GM18858 (cell line): ENCODE data around the gene DGCR8.
A peak's percentile ranks its signal among the peaks of the same experiment; 100 is the strongest.

ENCODE experiments used
- ATAC-seq: cut with Tn5 transposase; IDR thresholded peaks from one replicate; pipeline ENCODE4 v1.9.1; 2021; ENCODE audit not compliant: unreplicated experiment

DGCR8 gene

DNA sequence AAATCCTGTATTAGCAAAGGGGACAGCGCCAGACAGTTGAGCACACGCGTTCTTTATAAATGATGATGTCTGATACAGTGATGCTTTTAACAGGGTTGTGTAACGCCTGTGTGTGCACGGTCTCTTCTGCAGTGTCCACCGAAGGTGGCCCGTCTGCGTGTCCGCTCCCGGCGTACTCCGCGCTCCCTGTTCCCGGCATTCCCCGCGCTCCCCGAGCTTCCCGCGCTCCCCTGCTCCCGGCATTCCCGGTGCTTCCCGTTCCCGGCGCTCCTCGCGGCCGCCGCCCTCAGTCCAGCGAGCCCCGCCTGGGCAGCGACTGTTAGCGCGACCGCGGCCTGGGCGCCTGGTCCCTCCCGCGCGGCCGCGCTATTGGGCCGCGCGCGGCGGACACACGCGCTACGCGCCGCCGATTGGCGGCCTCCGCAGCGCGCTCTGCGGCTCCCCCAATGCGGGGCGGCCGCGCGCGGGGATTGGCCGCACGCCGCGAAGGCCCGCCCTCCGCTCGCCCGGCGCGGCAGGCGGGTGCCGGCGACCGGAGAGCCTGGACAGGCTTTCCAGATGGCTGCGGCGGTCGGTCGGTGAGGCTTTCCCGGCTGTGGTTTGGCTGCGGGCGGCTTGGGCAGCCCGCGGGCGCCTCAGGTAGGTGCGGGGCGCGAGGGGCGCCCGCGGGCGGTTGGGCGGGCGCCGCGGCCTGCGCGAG is at the start of gene DGCR8:
Gene DGCR8 (plus strand): TSS at position 497 of the 700 bp plus-strand sequence. CDS start 5,723 bp downstream, outside the sequence.
- ATAC-seq = peak; percentile 58

DNA sequence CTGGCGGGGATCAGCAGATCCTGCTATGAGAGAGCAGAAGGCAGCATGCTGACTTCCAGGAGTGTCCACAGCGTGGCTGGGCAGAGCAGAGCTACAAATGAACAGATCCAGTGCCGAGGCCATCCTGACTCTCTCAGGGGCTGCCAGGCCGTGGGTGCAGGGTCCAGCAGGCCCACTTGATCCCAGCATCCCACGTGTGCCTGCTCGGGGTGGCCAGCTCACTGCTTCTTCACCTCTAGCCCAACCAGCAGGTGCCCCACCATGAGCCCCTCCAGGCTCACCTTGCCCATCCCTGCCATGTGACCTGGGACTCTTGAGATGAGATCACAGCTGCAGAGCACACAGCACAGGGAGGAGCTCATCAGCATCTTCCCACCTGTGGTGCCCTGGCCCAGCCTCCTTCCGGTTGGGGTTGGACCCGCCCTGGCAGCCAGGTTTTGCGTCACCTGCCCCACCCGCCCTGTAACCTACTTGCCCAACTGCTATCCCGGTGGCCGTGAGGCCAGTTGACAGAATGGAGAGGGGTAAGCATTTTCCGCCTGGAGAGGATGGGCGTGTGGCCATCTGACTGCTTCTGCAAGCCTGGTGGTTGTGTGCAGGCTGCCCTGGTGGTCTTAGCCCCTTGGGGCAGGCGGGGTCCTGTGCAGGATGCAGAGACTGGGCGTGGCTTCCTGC is 48.2 kb upstream of the DGCR8 start:
- ATAC-seq = no peak

DNA sequence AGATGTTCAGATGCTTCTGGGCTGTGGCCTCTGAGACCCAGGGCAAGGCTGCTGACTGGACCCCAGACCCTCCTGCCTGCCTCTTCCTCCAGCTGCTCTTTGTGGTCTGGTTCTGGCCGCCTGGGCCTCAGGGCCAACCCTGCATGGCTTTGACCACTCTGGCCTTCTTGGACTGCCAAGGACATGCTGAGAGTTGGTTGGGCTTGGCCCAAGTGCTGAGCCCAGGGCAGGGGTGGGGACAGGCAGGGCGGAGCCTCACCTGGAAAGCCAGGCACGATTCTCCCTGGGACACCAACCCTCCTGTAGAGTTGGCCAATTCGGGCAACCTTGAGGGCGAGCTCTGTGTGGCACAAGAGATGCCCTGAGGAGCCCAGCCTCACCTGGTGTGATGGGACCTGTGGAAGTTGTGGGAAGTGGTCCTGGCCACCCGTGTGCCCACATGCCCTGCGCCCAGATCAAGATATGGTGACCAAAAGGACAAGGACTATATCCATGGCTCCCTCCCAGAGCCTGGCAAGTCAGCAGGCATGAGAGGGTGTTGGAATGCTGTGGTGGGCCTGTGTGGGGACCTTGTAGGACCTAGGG is 47.5 kb upstream of the DGCR8 start:
- ATAC-seq = no peak

DNA sequence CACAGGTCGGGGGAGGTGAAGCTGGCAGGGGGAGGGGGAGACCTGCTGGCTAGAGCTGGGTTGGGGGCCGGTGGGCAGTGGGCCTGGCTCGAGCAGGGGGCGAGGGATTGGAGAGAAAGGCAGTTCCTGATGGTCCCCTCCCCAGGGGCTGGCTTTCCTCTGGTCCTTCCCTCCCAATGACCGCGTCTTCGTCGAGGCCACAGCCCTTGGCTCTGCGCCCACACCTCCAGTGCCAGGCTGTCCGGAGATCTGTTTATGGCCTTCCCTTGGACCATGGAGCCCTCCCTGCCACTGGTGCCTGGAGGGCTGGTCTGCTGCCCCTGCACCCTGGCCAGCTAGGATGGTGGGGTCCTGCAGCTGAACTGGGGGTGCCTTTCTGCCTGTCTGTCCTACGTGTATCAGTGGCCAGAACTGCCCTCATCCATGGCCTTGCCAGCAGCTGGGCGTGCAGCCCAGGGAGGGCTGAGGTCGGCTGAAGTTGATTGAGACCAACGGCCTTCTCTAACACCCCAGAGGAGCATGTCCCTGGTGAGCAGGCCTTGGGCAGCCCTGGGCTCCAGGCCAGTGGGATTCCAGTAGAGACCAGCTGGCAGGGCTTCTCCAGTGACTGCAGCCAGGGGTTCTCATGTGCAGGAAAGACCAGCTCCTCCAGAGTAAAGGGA is 46.9 kb upstream of the DGCR8 start:
- ATAC-seq = no peak

DNA sequence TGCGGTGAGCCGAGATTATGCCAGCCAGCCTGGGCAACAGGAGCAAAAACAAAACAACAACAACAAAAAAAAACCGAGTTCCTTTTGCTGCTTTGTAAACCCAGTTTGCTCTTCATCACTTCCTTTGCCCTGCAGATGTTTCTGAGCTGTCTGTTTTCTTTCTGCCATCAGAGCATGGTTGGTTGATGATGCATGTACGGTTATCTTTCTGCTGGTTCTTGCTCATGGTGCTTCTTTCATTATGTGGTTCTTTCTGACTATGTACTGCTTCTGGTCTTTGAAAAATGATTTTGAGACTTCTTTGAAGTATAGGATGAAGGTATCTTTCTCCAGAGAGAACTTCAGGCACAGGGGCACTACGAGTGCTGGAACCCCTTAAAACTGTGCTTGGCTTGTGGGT is 45.9 kb upstream of the DGCR8 start:
- ATAC-seq = no peak

DNA sequence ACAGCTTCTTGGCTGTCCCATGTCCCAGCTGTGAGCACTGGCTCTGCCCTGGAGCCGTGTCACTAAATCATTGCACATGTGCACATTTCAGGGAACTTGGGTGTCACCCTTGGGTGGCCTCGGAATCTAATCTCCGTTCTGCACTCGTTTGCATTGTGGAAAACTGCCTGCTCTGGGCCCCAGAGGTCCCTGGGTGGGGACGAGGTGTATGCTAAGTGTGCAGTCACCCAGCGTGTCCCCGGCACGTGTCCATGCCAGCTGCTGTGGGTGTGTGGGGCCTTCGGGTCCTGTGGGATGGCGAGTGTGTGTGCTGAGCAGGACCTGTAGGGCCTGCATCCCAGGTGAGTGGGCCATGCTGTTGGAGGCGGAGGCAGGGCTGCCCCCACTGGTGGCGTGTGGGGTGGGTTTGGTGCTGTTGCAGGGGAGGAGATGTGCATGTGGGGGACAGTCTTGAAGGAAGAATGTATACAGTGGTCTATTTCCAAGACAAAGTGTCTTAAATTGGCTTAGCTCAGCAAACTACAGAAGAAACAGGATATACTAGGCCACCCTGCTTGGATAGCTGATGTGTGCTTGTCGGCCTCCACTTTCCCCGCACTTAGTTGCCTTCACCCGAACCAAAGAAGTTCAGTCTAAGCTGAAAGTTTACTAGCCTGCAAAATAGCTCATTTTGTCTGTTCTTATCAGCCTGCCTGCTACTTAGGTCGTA is 44.5 kb upstream of the DGCR8 start:
- no peak for ATAC-seq

DNA sequence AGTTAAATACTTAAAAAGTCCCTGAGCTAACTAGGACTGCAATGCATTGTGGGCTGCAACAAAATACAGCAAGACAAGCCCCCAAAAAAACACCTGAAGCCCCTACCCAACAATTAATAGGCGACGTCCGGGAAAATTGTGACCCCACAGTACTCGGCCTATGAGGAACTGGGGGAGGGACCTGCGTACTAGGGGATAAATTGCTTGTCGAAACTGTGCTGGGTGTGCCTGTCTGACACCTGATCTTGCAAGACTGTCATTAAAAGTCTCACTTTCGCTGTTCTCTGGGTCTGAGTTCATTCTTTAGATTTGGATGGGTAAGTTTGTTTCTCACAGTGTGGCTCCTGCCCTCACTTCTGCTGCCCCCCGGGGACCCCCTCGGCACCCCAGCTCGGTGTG is 44.0 kb upstream of the DGCR8 start:
- no peak for ATAC-seq

DNA sequence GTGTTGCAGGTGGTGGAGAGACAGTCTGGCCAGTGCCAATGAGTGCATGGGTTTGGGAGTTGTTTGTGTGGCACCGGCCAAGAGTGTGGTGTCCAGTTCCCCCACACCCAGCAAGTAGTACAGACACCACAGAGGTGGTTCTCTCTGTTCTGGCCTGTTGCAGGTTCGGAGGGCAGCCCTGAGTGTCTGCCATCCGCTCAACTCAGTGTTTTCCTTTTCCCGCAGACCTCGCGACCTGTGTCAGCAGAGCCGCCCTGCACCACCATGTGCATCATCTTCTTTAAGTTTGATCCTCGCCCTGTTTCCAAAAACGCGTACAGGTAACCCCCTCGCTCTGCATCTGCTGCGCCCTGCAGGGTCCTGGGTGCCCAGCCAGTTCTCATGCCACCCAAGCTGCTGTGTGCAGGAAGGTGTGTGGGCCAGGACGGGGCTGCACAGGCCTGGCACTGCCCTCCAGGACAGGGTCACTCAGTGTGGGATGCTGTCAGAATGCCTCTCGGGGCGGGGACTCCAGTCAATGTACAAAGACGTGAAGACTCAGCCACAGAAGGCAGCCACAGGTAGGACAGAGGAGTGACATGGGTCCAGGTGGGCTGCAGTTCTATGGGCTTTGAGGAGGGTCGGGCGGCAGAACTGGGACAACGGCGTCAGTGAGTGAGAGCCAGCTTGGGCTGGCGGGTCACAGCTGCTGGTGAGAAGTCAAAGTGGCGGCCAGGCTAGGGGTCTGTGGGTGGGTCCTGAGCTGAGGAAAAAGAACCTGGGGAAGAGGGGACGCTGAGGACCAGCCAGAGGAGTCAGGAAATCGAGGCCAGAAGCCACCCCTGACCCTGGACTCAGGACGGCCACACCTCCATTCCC is 43.3 kb upstream of the DGCR8 start:
- no peak for ATAC-seq

DNA sequence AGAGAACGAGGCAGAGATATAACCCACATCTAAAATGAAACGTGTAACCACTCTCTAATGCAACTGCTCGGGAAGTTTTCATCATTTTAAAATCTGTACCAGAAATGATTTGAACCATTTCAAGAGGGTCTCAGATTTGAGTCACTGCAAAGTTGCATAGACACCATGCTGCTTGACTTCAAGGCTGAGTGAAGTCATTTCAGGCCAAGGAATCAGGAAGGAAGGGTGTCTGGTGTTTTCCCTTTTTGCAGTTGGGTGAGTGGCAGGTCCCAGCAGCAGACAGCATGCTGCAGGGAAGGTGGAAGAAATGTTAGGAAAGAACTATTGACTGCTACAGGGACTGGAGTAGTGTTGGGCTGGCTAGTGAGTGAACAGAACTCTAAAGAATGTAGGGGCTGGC is 42.6 kb upstream of the DGCR8 start:
- no peak for ATAC-seq

DNA sequence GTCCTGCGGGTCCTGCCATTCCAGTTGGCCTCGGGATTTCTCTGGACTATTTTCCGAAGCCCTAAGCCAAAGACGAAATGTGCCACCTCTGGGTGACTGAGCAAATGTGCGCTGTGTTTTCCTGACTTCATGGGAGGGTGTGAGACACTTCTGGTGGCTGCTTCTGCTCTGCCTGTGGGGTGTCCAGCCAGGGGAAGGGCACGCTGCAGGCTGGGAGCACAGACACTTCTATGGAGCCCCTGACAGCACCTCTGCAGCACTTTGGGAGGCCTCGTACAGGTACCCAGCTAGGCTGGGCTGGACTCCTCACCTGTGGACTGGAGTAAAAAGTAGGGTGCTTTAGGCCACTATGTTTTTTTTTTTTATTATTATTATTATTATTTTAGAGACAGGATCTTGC is 41.5 kb upstream of the DGCR8 start:
- no peak for ATAC-seq

DNA sequence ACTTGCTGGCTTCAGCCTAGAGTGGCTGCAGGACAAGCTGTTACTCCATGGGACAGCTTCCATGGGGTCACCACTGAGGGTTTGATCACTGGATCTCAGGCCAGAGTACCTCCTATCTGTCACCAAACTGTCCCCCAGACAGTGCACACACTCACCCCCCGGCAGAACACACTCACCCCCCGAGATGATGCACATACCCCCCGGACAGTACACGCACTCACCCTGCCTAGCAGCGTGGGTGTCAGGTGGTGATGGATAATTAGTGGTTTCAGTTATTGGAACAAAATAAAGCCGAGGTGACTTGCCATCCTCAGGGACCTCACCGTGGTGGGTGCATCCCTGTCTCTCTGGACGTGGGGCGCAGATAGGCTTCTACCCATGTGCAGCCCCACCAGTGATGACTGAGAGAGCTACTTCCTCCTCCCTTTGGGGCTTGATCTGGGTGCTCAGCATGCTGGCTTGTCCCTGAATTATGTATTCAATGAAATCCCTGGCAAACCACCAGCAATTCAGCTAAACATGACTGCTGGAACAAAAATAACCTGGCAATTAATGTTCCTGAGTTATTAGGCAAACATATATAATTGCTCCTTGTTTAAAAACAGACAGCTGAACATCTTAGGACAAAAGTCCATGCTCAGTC is 40.2 kb upstream of the DGCR8 start:
- ATAC-seq = no peak

DNA sequence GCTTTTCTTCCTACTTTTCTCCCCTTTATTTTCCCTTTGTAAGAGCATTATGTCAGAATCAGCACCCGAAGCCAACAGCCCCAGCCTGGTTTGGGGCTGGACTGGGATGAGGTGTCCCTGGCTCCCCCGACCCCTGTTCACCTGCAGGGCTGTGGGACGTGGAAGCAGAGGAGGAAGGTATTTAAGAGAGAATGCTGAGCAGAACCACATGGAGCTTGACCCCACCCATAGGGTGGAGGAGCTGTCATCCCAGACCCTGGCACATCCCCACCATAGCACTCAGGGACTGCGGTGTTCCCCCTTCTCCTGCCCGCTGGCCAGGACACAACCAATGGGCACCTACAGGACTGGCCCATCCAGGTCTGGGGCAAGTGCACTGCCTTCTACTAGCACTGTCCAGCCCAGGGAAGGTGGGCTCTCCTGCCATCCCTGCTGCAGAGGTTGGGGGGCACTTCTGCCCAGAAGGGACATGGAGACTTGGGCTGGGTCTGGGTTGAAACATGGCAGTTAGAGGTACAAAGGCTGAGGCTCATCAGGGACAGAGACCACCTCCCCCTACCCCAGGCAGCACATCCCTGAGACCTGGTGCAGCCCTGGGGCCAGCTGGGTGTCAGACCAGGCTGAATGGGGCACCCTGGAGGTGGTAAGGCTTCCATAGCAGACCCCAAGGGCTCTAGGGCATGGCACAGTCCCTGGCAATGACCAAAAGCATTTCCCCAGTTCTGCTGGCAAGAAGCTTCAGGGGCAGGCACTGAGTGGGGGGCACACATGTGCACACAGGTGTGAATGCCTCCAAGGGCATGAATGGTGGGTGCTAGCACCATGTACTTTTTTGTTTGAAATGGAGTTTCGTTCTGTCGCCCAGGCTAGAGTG is 39.5 kb upstream of the DGCR8 start:
- ATAC-seq = no peak

DNA sequence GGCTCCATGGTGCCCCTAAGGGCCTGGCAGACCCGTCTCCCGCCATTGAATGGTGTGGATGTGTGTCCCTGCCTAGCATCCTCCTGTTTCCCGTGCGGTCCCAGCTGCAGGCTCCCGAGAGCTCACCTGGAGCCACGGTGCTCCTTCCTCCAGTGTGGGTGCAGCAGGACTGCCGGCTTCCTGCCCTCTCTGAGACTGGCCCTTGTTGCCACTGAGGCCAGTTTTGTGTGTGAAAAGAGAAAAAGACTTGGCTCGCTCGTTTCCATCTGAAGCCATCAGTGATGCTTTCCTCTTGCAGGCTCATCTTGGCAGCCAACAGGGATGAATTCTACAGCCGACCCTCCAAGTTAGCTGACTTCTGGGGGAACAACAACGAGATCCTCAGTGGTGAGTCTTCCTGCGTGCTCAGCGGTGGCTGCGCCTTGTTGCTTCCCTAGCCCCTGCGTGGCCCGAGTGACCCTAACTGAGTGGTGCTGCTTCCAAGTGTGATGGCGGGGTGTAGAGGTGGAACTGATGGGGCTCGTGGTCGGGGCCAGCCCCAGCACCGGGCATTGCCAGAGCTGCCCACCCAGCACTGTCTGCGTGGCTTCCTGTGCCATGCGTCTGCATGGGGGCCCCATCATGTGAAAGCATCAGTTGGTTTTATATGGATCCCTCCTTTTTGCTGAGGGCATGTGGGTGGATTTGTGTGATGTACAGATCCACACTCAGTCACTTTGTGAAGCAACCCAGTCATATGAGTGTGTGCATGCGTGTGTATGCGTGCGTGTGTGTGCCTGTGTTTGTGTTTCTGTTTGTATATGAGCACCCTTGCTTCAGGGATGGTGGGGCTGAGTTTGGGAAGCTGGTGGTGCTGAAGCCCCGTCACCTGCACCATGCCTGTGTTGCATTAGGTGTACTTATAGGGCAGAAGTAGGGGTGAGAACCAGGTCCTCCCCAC is 36.7 kb upstream of the DGCR8 start:
- no peak for ATAC-seq

DNA sequence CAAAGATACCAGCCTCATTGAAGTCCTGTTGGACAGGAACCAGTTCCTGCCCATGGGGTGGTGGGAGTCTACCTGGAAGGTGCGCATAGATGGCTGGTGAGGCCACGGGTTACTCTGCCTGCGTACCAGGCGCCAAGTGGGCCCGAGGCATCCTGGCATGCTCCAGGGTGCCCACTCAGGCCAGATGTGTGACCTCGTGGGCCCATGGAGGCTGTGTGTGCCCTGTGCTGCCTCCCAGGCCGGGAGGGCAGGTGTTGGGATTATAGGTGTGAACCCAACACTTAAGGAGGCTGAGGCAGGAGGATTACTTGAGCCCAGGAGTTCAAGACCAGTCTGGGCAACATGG is 36.1 kb upstream of the DGCR8 start:
- ATAC-seq = no peak

DNA sequence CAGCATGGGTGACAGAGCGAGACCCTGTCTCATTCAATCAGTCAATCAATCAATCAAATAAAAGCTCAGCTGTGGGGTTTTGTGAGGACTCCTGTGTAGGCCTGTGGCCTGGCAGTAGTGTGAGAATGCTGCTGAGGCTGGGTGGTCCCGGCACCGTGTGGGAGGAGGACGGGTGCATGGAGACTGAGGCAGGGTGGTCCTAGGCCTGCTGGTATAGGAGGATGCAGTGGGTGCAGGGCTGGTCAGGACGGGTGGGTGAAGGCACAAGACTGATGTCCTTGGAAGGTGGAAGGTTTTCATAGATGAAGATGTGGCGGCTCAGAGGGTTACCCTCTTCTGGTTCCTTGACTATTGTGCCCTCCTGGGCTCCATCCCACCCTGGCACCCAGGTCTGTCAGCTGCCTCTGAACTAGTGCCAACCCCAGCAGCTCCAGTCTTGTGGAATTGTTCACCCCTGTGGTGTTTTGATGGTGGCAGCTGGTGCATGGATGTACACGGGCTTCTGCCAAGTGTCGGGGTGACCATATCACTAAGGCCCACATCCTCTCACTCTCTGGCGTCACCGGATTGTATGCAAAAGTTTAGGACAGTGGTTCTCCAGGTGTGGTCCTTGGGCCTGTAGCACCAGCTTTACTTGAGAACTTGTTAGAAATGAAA is 35.4 kb upstream of the DGCR8 start:
- no peak for ATAC-seq

DNA sequence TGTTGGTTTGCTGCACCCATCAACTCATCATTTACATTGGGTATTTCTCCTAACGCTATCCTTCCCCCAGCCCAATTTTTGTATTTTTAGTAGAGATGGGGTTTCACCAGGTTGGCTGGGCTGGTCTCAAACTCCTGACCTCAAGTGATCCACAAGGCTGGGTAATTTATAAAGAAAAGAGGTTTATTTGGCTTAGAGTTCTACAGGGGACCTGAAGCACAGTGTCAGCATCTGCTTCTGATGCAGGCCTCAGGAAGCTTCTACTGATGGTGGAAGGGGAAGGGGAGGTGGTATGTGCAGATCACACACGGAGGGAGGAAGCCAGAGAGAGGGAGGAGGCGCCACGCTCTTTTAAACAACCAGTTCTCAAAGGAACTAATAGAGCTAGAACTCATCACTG is 33.3 kb upstream of the DGCR8 start:
- no peak for ATAC-seq

DNA sequence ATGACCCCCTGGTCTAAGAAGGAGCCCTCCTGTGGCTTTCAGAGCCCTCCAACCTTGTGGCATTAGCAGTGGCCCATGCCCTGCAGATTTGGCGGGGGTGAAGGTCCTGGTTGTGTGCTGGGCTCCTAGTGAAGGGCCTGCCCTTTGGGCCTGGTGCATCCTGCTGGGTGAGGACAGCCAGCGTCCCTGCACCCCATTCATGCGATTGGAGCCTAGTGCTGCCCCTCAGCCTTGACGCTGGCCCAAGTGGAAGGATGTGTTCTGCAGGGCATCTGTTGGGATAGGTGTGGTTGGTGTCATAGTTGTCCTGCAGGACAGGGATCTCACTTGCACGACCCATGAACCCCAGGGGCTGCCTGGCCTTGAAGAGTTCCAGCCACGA is 28.1 kb upstream of the DGCR8 start:
- no peak for ATAC-seq
